Astrocyte (in vitro differentiated cells and primary cell): ENCODE results near the gene CABP2. TPM values are rescaled to one million over a fixed set of nuclear protein-coding genes. Genes with fewer than 3 reads are reported as not detected.
A peak's percentile ranks its signal among the peaks of the same experiment; 100 is the strongest.
"Not testable (repeated sequence)": the region's sequence is repeated elsewhere in the genome, so short reads cannot be mapped to it uniquely, and the experiment has no call there.

Source experiments
- DNase-seq: peaks from one replicate; pipeline ENCODE4 v3.0.0-alpha.2; 2010; ENCODE audit warnings: low read depth
- FAIRE-seq: peaks from 2 replicates; lab custom pipeline; 2011; peaks lifted over from hg19 to GRCh38; lab: Jason Lieb, UNC
- H2AFZ ChIP-seq: 2 replicates; pipeline ENCODE4 v1.6.0; 2012; ENCODE audit warnings: low read depth, low read length, inconsistent platforms
- H3K27ac ChIP-seq: 2 replicates; pipeline ENCODE4 v1.5.1; 2011; ENCODE audit warnings: low read depth, low read length, inconsistent platforms
- H3K27me3 ChIP-seq: 2 replicates; pipeline ENCODE4 v1.6.0; 2011; ENCODE audit warnings: low read length, inconsistent platforms; ENCODE audit not compliant: insufficient read depth
- H3K36me3 ChIP-seq: 2 replicates; pipeline ENCODE4 v1.5.1; 2011; ENCODE audit warnings: low read length, inconsistent platforms; ENCODE audit not compliant: insufficient read depth
- H3K4me1 ChIP-seq: 2 replicates; pipeline ENCODE4 v1.5.1; 2011; ENCODE audit warnings: low read length, inconsistent platforms; ENCODE audit not compliant: insufficient read depth
- H3K4me2 ChIP-seq: 2 replicates; pipeline ENCODE4 v1.6.0; 2012; ENCODE audit warnings: low read length, inconsistent platforms
- H3K4me3 ChIP-seq: 2 replicates; pipeline ENCODE4 v1.5.1; 2011; ENCODE audit warnings: low read depth, mild to moderate bottlenecking, low read length, inconsistent platforms; ENCODE audit not compliant: insufficient read depth
- H3K79me2 ChIP-seq: 2 replicates; pipeline ENCODE4 v1.6.0; 2012; ENCODE audit warnings: mild to moderate bottlenecking, low read length, inconsistent platforms; ENCODE audit not compliant: insufficient read depth
- H3K9ac ChIP-seq: 2 replicates; pipeline ENCODE4 v1.6.0; 2012; ENCODE audit warnings: mild to moderate bottlenecking, low read length, inconsistent platforms
- H3K9me3 ChIP-seq: 2 replicates; pipeline ENCODE4 v1.5.1; 2012; ENCODE audit warnings: low read depth, mild to moderate bottlenecking, low read length, inconsistent platforms; ENCODE audit not compliant: insufficient read depth
- H4K20me1 ChIP-seq: 2 replicates; pipeline ENCODE4 v1.6.0; 2012; ENCODE audit warnings: low read length, inconsistent platforms; ENCODE audit not compliant: insufficient read depth
- H3K27ac Mint-ChIP-seq: one replicate; pipeline ENCODE4 v1.8.0; 2021; ENCODE audit warnings: mild to moderate bottlenecking, mixed read lengths; ENCODE audit not compliant: unreplicated experiment
- H3K27me3 Mint-ChIP-seq: one replicate; pipeline ENCODE4 v1.8.0; 2021; ENCODE audit warnings: low read depth, mixed read lengths; ENCODE audit not compliant: unreplicated experiment
- H3K36me3 Mint-ChIP-seq: one replicate; pipeline ENCODE4 v1.8.0; 2021; ENCODE audit warnings: low read depth, mixed read lengths; ENCODE audit not compliant: unreplicated experiment
- H3K4me1 Mint-ChIP-seq: one replicate; pipeline ENCODE4 v1.8.0; 2021; ENCODE audit warnings: low read depth, mixed read lengths; ENCODE audit not compliant: unreplicated experiment
- H3K4me3 Mint-ChIP-seq: one replicate; pipeline ENCODE4 v1.8.0; 2021; ENCODE audit warnings: mild to moderate bottlenecking, moderate library complexity, mixed read lengths; ENCODE audit not compliant: unreplicated experiment
- H3K9me3 Mint-ChIP-seq: one replicate; pipeline ENCODE4 v1.8.0; 2021; ENCODE audit warnings: mild to moderate bottlenecking, mixed read lengths; ENCODE audit not compliant: unreplicated experiment
- CTCF ChIP-seq: IDR thresholded peaks from 2 replicates; pipeline ENCODE4 v1.5.1; 2011; ENCODE audit warnings: low read depth, mild to moderate bottlenecking, inconsistent platforms, low read length, moderate library complexity; ENCODE audit not compliant: insufficient read depth
- EZH2 ChIP-seq: IDR thresholded peaks from 2 replicates; pipeline ENCODE4 v1.6.1; 2012; ENCODE audit warnings: mild to moderate bottlenecking, low read length, inconsistent platforms; ENCODE audit not compliant: insufficient read depth
- total RNA-seq: library from RNA; stranded (reverse); gene quantifications from 2 replicates; pipeline ENCODE4 v1.2.1, GENCODE V29; 2021

The CABP2 gene
- total RNA-seq, 1 donor from 2014 or later = not detected

GRCh38 chr11:67482275-67482826, 40.9 kb downstream of the CABP2 start:
- Histone ChIP-seq H4K20me1 (peaks cover 20% of the 10 kb centered on the region), H3K36me3 (no peaks in the 10 kb centered on the region), H3K4me1 (peaks cover 11% of the 10 kb centered on the region), H3K4me2 (peak overlapping the region; percentile 86), H3K9me3 (no peaks in the 10 kb centered on the region), H3K4me3 (peak overlapping the region; percentile 76), H3K9ac (peak overlapping the region; percentile 80), H3K27ac (peak overlapping the region; percentile 71), H3K79me2 (peaks cover 28% of the 10 kb centered on the region), H3K27me3 (no peaks in the 10 kb centered on the region), H2AFZ (peak overlapping the region; percentile 97)
- TF ChIP-seq EZH2 (no peak), CTCF (no peak)
- Mint-ChIP-seq H3K9me3 (peaks cover 2% of the 10 kb centered on the region), H3K27me3 (no peaks in the 10 kb centered on the region), H3K27ac (peak overlapping the region; percentile 99), H3K36me3 (peaks cover 13% of the 10 kb centered on the region), H3K4me3 (peak overlapping the region; percentile 95), H3K4me1 (peaks cover 4% of the 10 kb centered on the region)
- no peak for DNase-seq
- no peak for FAIRE-seq

- H3K4me3 ChIP-seq, H4K20me1 ChIP-seq, DNase-seq, H3K4me3 Mint-ChIP-seq, H3K9me3 Mint-ChIP-seq, H3K27me3 Mint-ChIP-seq, H3K36me3 Mint-ChIP-seq, H3K36me3 ChIP-seq, H3K9me3 ChIP-seq, H3K27ac Mint-ChIP-seq, H3K79me2 ChIP-seq, H3K27ac ChIP-seq, H3K4me1 ChIP-seq, FAIRE-seq, H3K4me1 Mint-ChIP-seq, H3K9ac ChIP-seq, H2AFZ ChIP-seq, H3K4me2 ChIP-seq, H3K27me3 ChIP-seq: not testable (repeated sequence)
Measured at GRCh38 chr11:67477344-67478050, 45.7 kb downstream of the CABP2 start.

DNA sequence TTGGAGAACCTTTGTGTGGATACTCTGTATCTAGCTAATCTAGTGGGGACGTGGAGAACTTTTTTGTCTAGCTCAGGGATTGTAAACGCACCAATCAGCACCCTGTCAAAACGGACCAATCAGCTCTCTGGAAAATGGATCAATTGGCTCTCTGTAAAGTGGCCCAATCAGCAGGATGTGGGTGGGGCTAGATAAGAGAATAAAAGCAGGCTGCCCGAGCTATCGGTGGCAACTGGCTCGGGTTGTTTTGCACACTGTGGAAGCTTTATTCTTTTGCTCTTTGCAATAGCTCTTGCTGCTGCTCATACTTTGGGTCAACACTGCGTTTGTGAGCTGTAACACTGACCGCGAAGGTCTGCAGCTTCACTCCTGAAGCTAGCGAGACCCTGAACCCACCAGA, 46.6 kb downstream of the CABP2 start:
- FAIRE-seq, H3K36me3 ChIP-seq: not testable (repeated sequence)

More for the DNA sequence above, 46.6 kb downstream of the CABP2 start:
- not testable (repeated sequence) for H2AFZ ChIP-seq, H3K4me3 Mint-ChIP-seq, H3K36me3 Mint-ChIP-seq, H3K4me1 ChIP-seq, H3K4me2 ChIP-seq, H3K9ac ChIP-seq, H3K9me3 ChIP-seq, H3K27me3 ChIP-seq, H3K4me3 ChIP-seq, DNase-seq, H3K27me3 Mint-ChIP-seq, H3K27ac Mint-ChIP-seq, H3K9me3 Mint-ChIP-seq, H3K4me1 Mint-ChIP-seq, H3K79me2 ChIP-seq, H4K20me1 ChIP-seq, H3K27ac ChIP-seq
